Keratinocyte (primary cell): ENCODE measurements around the gene USP31.

Source experiments
- EZH2 ChIP-seq: IDR thresholded peaks from one replicate; pipeline ENCODE4 v1.6.1; 2012; ENCODE audit warnings: inconsistent platforms, mild to moderate bottlenecking, low read length, moderate library complexity
- TF ChIP-seq, protein P1 (sequence below), 3 experiments: IDR thresholded peaks in 1 of 3; conservative IDR thresholded peaks in 1 of 3; optimal IDR thresholded peaks in 1 of 3; 2 replicates in 2 of 3; 3 replicates in 1 of 3; pipeline versions ENCODE3 to v1.5.1; 2011; ENCODE audit warnings: low read length in 3 of 3, mild to moderate bottlenecking in 3 of 3, moderate library complexity in 2 of 3, control low read depth in 1 of 3, inconsistent platforms in 1 of 3; ENCODE audit not compliant: insufficient read depth in 2 of 3; ENCODE audit errors: extremely low read depth in 1 of 3

GRCh38 chr16:23155445-23156049 is 6.3 kb upstream of the USP31 start:
- TF ChIP-seq EZH2 = no peak
- TF ChIP-seq, protein P1, sequence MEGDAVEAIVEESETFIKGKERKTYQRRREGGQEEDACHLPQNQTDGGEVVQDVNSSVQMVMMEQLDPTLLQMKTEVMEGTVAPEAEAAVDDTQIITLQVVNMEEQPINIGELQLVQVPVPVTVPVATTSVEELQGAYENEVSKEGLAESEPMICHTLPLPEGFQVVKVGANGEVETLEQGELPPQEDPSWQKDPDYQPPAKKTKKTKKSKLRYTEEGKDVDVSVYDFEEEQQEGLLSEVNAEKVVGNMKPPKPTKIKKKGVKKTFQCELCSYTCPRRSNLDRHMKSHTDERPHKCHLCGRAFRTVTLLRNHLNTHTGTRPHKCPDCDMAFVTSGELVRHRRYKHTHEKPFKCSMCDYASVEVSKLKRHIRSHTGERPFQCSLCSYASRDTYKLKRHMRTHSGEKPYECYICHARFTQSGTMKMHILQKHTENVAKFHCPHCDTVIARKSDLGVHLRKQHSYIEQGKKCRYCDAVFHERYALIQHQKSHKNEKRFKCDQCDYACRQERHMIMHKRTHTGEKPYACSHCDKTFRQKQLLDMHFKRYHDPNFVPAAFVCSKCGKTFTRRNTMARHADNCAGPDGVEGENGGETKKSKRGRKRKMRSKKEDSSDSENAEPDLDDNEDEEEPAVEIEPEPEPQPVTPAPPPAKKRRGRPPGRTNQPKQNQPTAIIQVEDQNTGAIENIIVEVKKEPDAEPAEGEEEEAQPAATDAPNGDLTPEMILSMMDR (optimal IDR thresholded peaks at IDR 0.05 in 1 of 3, IDR thresholded peaks at IDR 0.05 in 1 of 3, conservative IDR thresholded peaks at IDR 0.05 in 1 of 3; ENCODE audit: extremely low read depth in 1 of 3, insufficient read depth in 2 of 3, low read length in 3 of 3) = peak in 1 of 3 experiments; percentile 65
